Transverse colon (tissue), 3 donors: ENCODE measurements around the gene UBE4B.

Experiments used
- EP300 ChIP-seq: sonication (generic); formaldehyde crosslinking; IDR thresholded peaks from one replicate; pipeline ENCODE4 v1.6.1; 2017; ENCODE audit warnings: antibody characterized with exemption, low read depth
- POLR2A ChIP-seq: fragments of 450-650 bp; IDR thresholded peaks from one replicate; pipeline ENCODE4 v1.6.1; 2016; ENCODE audit warnings: antibody characterized with exemption, mild to moderate bottlenecking, moderate library complexity
- TF ChIP-seq, protein P1 (sequence below), 5 experiments: fragments of 200-600 bp in 3 of 5; fragments of 450-650 bp in 2 of 5; sonication (generic) in 3 of 5; IDR thresholded peaks; 1 replicate in 2 of 5; 2 replicates in 3 of 5; pipeline ENCODE4 v1.5.1; 2016 to 2017; ENCODE audit warnings: antibody characterized with exemption in 5 of 5, inconsistent platforms in 3 of 5, mild to moderate bottlenecking in 2 of 5, moderate library complexity in 1 of 5

DNA sequence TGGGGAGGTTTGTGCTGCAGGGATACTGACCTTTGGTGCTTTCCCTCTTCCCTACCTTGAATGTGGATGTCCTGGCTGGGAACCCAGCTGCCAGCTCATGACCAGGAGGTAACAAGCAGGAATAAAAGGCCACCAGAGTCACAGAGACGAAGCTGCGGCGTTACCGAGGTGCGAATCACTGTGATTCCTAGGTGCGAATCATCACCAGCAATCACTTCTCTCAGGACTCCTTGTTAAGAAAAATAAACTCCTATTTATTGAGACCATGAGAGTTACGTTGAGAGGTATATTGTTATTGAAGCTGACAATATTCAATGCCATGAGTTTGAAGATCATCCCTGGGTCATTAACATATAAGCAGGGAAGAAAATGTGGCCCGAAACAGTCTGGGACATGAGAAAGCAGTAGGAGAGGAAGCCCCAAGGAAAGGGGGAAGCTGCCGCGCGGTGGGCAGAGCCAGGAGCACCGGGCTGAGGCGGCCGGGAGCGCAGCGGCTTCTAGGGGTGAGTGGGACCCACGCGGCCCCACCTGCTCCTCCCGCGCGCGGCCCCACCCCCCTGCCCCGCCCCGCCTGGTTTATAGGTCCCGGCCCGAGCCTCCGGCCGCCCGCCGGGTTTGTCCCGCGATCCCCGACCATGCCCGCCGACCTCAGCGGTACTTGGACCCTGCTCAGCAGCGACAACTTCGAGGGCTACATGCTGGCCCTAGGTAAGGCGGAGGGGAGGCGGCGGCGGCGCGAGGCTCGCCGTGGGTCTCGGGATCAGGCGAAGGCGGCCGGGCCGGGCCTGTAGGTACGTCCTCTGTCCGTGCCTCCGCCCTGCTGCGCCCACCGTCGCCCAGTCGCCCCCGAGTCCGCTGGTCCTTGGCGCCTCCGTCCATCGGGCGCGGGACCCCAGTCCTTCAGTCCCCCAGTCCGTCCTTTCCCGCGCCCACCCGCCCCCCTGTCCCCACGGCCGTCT is 35.9 kb upstream of the UBE4B start, which contains the start of gene RBP7:
- TF ChIP-seq, protein P1, sequence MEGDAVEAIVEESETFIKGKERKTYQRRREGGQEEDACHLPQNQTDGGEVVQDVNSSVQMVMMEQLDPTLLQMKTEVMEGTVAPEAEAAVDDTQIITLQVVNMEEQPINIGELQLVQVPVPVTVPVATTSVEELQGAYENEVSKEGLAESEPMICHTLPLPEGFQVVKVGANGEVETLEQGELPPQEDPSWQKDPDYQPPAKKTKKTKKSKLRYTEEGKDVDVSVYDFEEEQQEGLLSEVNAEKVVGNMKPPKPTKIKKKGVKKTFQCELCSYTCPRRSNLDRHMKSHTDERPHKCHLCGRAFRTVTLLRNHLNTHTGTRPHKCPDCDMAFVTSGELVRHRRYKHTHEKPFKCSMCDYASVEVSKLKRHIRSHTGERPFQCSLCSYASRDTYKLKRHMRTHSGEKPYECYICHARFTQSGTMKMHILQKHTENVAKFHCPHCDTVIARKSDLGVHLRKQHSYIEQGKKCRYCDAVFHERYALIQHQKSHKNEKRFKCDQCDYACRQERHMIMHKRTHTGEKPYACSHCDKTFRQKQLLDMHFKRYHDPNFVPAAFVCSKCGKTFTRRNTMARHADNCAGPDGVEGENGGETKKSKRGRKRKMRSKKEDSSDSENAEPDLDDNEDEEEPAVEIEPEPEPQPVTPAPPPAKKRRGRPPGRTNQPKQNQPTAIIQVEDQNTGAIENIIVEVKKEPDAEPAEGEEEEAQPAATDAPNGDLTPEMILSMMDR (IDR thresholded peaks at IDR 0.05), result no peak
- TF ChIP-seq POLR2A (no peak), EP300 (no peak)
